KOPT-K1 (cell line): ENCODE measurements around the gene RNF214.
"Not testable (repeated sequence)": the region's sequence is repeated elsewhere in the genome, so short reads cannot be mapped to it uniquely, and the experiment has no call there.

Experiments used
- H3K27ac ChIP-seq: fragments of 200-600 bp; sonication (generic); 2 replicates; pipeline ENCODE4 v1.5.1; 2016; ENCODE audit warnings: antibody characterized with exemption, mild to moderate bottlenecking, low read depth, low read length; ENCODE audit not compliant: poor library complexity, severe bottlenecking
- H3K36me3 ChIP-seq: fragments of 200-600 bp; sonication (generic); 2 replicates; pipeline ENCODE4 v1.5.1; 2017; ENCODE audit warnings: antibody characterized with exemption, mild to moderate bottlenecking, low read length, moderate library complexity; ENCODE audit not compliant: insufficient read depth
- H3K9me3 ChIP-seq: fragments of 200-600 bp; sonication (generic); 2 replicates; pipeline ENCODE4 v1.5.1; 2017; ENCODE audit warnings: antibody characterized with exemption, low read length, mild to moderate bottlenecking; ENCODE audit not compliant: insufficient read depth, poor library complexity, severe bottlenecking

Gene RNF214

DNA sequence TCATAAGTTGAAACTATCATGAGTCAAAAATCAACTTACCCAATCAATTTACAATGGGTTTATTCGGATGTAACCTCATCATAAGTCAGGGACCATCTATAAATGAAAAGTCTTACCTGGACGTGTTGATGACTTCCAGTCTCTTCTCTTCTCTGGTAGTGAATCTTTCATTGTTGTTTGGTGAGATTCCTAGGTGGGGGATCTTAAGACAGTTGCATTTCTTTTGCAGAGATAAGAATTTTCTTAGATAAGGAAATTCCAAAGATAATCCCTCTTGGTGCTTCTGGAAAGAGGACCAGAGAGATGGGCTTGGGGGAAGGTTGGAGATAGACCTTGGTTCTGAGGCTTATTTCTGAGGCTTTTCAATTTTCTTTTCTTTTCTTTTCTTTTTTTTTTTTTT is 37.4 kb downstream of the RNF214 start:
- H3K36me3 ChIP-seq, result peaks cover 16% of the 10 kb centered on the region
- no peak overlapping the region for H3K27ac ChIP-seq
- peaks cover 12% of the 10 kb centered on the region for H3K9me3 ChIP-seq

DNA sequence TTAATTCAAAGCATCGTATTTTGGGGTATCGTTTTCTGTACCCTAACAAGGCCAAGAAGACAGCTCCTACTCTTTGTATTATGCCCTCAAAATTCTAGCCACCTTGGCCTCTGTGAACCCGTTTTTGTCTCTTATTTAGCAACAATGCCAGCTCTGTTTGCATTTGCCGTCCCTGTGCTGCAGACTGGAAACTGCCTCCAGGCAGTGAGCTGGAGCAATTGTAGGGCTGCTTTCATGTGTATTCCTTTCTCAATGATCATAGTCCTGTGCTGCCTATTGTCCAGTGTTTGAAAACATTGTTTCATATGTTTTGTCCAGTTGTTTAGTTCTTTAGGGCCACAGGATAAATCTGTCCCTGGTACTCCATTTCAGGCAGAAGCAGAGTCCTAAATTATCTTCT is 38.7 kb downstream of the RNF214 start:
- peaks cover 14% of the 10 kb centered on the region; the same call in 1 of the 2 replicates for H3K36me3 ChIP-seq
- H3K27ac ChIP-seq, result no peak overlapping the region
- peaks cover 12% of the 10 kb centered on the region for H3K9me3 ChIP-seq

DNA sequence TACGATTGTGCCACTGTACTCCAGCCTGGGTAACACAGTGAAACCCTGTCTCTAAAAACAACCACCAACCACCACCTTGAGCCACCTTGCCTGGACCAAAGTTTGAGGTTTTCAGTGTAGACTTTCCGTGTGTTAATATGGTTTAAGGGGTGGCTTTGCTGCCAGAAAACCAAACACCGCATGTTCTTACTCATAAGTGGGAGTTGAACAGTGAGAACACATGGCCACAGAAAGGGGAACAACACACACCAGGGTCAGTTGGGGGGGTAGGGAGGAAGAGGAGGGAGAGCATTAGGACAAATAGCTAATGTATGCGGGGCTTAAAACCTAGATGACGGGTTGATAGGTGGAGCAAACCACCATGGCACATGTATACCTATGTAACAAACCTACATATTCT is 39.7 kb downstream of the RNF214 start:
- Histone ChIP-seq H3K9me3 (peaks cover 12% of the 10 kb centered on the region), H3K36me3 (peaks cover 14% of the 10 kb centered on the region; the same call in 1 of the 2 replicates)
- not testable (repeated sequence) for H3K27ac ChIP-seq

DNA sequence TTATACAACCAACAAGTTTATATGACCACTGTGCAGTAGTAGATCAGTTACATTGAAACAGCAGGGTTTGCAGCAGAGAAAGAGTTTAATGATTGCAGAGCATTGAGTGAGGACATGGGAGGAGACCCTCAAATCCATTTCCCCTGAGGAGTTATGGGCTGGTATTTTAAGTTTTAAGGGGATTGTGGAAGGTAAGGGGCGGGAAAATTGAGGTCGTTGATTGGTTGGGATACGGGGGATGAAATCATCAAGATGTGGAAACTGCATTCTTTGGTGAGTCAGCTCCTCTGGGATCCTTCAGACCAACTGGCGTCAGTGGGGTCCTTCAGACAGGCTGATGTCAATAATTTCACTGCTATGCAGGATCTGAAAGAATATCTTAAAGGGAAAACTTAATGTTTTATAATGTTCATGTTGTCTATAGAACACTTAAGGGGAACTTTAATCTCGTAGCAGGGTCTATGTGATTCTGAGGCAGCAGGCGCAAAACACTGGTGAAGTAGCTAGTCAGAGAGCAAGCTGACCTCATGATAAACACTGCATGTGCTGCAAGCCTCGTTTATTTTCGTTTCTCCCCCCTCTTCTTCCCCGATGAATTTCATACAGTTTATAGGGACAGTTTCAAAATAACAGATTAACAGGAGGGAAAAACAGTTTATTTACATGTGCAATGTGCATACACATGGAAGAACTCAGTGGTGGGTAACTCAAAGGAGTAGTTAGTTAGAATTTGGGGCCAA is 41.2 kb downstream of the RNF214 start:
- H3K27ac ChIP-seq, result no peak overlapping the region
- H3K9me3 ChIP-seq, result peaks cover 12% of the 10 kb centered on the region
- H3K36me3 ChIP-seq, result peaks cover 14% of the 10 kb centered on the region; the same call in 1 of the 2 replicates

DNA sequence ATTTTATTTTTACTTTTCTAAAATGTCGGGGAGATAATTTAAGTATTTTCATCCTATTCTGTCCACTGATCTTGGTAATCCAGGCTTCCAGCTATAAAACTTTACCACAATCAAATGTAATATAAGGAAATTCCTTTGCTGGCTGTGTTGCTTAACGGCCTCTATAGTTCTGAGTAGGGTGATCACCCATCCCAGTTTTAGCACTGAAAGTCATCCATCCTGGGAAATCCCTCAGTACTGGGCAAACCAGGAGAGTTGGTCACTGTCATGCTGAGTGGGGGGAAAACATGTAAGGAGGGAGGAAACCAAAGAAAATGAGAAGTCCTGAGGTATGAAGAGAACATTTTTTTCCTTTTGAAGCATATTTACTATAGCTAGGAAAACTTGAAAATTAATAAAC is 45.9 kb downstream of the RNF214 start:
- Histone ChIP-seq H3K36me3 (peaks cover 38% of the 10 kb centered on the region), H3K9me3 (peaks cover 5% of the 10 kb centered on the region), H3K27ac (no peak overlapping the region)

DNA sequence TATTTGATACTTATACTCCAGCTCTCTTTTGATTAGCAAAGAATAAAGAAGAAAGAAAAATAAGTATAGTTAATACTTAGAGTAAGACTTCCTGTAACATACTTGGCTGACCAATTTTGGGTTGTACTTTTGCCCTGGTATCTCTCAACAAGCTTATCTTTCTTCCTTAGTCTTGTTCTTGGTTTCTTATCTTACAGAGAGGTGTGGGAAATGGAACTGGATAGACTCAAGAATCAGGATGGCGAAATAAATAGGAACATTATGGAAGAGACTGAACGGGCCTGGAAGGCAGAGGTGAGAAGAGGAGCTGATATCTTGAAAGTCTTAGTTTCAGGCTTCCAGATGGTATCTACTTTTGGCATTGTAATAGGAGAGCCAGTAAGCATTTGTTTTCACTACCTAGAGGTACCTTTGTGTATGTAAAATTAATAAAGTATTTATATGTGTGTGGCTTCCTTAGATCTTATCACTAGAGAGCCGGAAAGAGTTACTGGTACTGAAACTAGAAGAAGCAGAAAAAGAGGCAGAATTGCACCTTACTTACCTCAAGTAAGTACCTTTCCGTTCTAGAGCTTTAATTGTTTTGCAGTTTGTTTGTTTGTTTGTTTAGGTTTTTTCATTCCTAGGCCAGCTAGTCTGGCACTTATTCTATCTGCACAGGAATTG is 47.4 kb downstream of the RNF214 start:
- Histone ChIP-seq H3K9me3 (no peaks in the 10 kb centered on the region), H3K36me3 (peaks cover 44% of the 10 kb centered on the region), H3K27ac (peak overlapping the region; percentile 37)

DNA sequence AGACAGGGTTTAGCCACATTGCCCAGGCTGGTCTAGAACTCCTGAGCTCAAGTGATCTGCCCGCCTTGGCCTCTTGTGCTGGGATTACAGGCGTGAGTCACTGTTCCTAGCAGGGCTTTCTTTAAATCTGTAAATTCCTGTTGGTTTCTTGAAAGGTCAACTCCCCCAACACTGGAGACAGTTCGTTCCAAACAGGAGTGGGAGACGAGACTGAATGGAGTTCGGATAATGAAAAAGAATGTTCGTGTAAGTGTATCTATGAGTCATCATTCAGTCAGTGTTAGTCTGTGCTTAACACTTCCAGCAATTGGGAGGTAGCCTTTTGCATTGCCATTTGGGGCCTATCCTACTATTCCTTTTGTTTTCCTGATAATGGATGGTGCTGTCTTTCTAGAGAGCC is 48.7 kb downstream of the RNF214 start:
- no peaks in the 10 kb centered on the region for H3K9me3 ChIP-seq
- H3K36me3 ChIP-seq, result peaks cover 56% of the 10 kb centered on the region
- no peak overlapping the region for H3K27ac ChIP-seq

DNA sequence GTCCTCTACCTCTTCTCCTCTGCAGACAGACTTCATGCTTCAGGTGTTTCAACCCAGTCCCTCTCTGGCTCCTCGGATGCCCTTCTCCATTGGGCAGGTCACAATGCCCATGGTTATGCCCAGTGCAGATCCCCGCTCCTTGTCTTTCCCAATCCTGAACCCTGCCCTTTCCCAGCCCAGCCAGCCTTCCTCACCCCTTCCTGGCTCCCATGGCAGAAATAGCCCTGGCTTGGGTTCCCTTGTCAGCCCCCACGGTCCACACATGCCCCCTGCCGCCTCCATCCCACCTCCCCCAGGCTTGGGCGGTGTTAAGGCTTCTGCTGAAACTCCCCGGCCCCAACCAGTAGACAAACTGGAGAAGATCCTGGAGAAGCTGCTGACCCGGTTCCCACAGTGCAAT is 49.4 kb downstream of the RNF214 start:
- H3K9me3 ChIP-seq, result no peaks in the 10 kb centered on the region
- H3K27ac ChIP-seq, result no peak overlapping the region
- peaks cover 56% of the 10 kb centered on the region for H3K36me3 ChIP-seq

DNA sequence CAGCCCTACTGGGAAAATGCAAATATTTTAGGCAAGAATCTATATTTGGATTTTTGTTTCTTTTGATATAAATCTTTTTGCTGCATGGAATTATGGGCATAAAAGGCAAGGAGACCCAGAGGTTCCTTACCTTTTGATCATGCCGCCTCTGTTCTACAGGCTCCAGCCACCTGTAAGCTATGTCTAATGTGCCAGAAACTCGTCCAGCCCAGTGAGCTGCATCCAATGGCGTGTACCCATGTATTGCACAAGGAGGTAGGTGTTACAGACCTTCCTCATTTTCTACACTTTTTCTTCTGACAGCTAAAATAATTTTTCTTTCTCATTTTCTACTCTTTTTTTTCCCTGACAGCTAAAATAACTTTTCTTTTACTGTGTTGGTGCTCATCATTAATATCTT is 50.5 kb downstream of the RNF214 start:
- H3K27ac ChIP-seq, result no peak overlapping the region
- H3K36me3 ChIP-seq, result peaks cover 56% of the 10 kb centered on the region
- H3K9me3 ChIP-seq, result no peaks in the 10 kb centered on the region

DNA sequence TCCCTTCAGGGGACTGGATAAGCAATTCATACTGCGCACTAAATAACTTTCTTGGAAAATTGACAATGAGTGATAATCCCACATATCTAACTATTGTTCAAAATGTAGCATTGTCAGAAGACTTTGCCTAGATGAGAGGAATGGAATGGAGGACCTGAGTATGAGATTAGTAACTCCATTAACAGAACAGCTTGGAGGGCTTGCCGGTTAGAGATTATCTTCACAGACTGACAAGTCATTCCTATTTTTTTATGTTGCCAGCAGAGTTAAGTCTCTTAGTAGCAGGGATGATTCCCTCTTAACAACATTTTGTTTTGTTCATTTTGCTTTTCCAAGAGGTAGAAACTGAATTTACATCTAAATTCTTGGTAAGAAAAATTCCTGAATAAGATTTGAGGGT is 51.6 kb downstream of the RNF214 start:
- peaks cover 57% of the 10 kb centered on the region for H3K36me3 ChIP-seq

DNA sequence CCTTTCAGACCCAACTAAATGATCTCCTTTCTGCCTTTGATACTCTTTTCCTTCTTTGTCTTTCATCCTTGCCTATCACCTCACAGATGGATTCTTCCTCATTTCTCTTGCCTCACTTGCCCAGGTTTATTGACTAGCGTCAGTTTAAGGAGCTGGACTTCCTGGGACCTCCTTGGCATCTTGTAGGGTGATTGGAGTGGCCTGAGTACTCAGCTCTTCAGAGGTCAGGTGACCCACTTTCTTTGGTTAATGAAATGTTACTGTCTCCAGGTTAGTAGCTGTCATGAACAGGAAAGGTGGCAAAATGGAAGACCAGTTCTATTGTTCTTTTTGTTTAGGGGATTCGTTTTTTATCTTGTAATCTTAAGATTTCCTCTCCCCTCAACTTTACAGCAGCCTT is 54.1 kb downstream of the RNF214 start:
- Histone ChIP-seq H3K9me3 (no peaks in the 10 kb centered on the region), H3K36me3 (peaks cover 52% of the 10 kb centered on the region), H3K27ac (no peak overlapping the region)

More for the DNA sequence above, 51.6 kb downstream of the RNF214 start:
- H3K9me3 ChIP-seq, result no peaks in the 10 kb centered on the region
- H3K27ac ChIP-seq, result no peak overlapping the region

DNA sequence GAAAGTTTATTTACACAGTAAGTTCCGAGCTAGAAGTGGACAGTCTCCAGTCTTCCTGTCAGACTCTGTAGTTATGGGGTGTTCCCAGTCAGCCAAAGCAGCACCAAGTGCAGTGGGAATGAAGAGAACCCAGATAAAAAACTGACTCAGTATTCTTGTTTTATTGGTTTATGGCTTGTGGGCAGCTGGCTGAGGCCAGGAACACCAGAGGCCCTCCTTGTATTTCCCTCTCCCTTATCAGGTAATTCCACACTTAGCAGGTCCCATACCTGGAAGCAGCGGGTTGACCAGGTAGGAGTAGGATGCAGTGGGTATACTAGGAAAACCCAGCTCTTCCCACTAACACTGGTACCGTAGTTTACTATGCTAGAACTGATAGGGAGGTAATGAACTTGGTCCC is 55.2 kb downstream of the RNF214 start:
- no peak overlapping the region for H3K27ac ChIP-seq
- H3K9me3 ChIP-seq, result no peaks in the 10 kb centered on the region
- H3K36me3 ChIP-seq, result peaks cover 41% of the 10 kb centered on the region

DNA sequence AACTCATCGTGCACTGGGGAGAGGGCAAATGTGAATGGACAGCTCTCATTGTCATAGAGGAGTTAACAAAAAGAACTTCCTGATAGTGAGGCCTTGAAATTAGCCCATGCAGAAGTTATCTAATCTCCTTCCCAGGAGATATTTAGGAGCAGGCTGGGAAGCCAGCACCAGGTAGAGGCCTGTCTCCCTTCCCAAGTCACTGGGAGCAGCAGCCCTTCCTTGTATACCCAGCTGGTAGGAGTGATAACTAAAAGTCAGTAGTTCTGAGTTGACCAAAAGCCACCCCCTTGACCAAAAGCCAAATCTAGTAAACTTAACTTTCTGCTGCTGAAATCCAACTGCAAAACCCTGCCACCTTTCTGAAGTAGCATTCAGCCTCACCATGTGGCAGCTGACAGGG is 57.3 kb downstream of the RNF214 start:
- no peaks in the 10 kb centered on the region for H3K9me3 ChIP-seq
- H3K36me3 ChIP-seq, result peaks cover 21% of the 10 kb centered on the region

DNA sequence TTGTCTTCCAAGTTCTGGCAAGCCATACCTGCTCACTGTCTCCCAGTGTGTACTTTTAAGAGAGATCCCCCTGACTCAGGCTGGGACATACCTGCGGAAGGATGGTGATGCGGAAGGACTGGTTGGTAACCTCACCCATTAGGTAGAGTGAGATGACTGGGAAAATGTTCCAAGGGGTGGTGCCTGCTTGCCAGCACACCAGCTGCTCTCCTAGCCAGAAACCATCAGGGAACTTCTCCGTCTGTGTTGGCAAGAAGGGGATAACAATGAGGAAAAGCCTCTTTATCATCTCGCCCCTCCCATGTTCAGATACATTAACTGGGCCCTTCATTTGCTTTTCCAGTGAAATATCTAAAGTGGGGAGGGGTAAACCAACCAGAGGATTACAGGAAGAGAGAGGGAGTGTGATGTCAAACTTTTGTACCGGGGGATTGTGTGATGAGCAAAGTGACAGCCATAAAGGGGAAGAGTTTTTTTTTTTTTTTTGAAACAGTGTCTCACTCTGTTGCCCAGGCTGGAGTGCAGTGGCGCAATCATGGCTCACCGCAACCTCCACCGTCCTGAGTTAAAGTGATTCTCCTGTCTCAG is 58.4 kb downstream of the RNF214 start, which contains the start of gene BACE1-AS:
BACE1-AS (plus strand) TSS at position 538 of the 588 bp plus-strand sequence.
- Histone ChIP-seq H3K9me3 (no peaks in the 10 kb centered on the region), H3K27ac (no peak within 1 kb of the TSS), H3K36me3 (peaks cover 9% of the 10 kb centered on the region)

More for the DNA sequence above, 57.3 kb downstream of the RNF214 start:
- no peak overlapping the region for H3K27ac ChIP-seq

DNA sequence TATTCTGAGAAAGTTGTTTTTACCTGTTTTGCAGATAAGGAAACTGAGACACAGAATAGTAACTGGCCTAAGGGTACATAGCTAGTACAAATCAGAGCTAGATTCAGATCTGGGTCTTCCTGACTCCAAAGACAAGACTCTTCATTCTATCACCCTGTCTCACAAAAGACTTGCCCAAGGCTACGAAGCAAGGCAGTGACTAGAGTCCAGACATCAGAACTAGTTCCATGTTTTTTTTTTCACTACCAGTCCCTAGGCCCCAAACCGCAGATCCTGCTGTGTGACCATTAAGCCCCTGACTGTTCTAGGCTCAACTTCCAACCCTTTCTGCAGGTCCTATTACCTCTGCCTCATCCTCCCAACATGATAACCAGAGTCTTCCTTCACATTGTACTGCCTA is 60.1 kb downstream of the RNF214 start:
- Histone ChIP-seq H3K36me3 (peaks cover 8% of the 10 kb centered on the region; the same call in 1 of the 2 replicates), H3K9me3 (no peaks in the 10 kb centered on the region), H3K27ac (no peak overlapping the region)
